Activated T-cell treated with anti-CD3 and anti-CD28 coated beads, Interleukin-2, amount 50 U/mL, for 72 hours (primary cell): ENCODE data around the gene LHX5. TPM values are rescaled to one million over a fixed set of nuclear protein-coding genes. Genes with fewer than 3 reads are reported as not detected.

ENCODE experiments used
- ATAC-seq, 2 donors: fragments of 150-1000 bp; cut with Tn5 transposase; replicated peaks in 1 of 2; 2 replicates each; pipeline ENCODE4 v1.10.0; 2021; ENCODE audit warnings: moderate library complexity in 2 of 2, mild to moderate bottlenecking in 1 of 2
- DNase-seq, 2 donors: peaks; one replicate each; pipeline ENCODE4 v3.0.0; 2021 to 2022; ENCODE audit warnings: mixed read lengths in 1 of 2
- H3K27ac Mint-ChIP-seq: one replicate; pipeline ENCODE4 v1.8.0; 2022; ENCODE audit warnings: mild to moderate bottlenecking, moderate library complexity, mixed read lengths
- H3K27me3 Mint-ChIP-seq: one replicate; pipeline ENCODE4 v1.8.0; 2022; ENCODE audit warnings: low read depth, mixed read lengths
- H3K36me3 Mint-ChIP-seq, 2 donors: one replicate each; pipeline ENCODE4 v1.8.0; 2022; ENCODE audit warnings: mixed read lengths in 2 of 2, mild to moderate bottlenecking in 1 of 2; ENCODE audit not compliant: insufficient read depth in 2 of 2
- H3K4me1 Mint-ChIP-seq: one replicate; pipeline ENCODE4 v1.8.0; 2022; ENCODE audit warnings: low read depth, mixed read lengths
- H3K4me3 Mint-ChIP-seq, 2 donors: one replicate each; pipeline ENCODE4 v1.8.0; 2022; ENCODE audit warnings: mild to moderate bottlenecking in 2 of 2, mixed read lengths in 2 of 2, moderate library complexity in 2 of 2
- H3K9me3 Mint-ChIP-seq, 2 donors: one replicate each; pipeline ENCODE4 v1.8.0; 2022; ENCODE audit warnings: mixed read lengths in 2 of 2
- total RNA-seq, 2 donors: library from RNA; stranded (reverse); gene quantifications; one replicate each; pipeline ENCODE4 v1.2.3, GENCODE V29; 2022

The LHX5 gene
- total RNA-seq, 2 donors from 2014 or later: 0.07 to 0.19 TPM

DNA sequence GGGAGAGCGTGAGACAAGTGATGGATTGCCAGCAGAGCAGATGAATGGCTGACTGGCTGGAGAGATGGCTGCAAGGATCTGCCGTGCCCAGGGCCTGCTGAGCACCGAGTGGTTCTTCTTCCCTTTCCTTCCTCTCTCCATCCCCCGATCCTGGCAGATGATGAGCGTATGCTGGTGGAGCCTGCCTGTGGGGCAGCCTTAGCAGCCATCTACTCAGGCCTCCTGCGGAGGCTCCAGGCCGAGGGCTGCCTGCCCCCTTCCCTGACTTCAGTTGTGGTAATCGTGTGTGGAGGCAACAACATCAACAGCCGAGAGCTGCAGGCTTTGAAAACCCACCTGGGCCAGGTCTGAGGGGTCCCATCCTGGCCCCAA is 34.0 kb downstream of the LHX5 start:
- Mint-ChIP-seq H3K36me3 (no peaks in the 10 kb centered on the region), H3K27ac (no peak overlapping the region), H3K4me3 (no peak overlapping the region), H3K4me1 (no peaks in the 10 kb centered on the region), H3K9me3 (no peaks in the 10 kb centered on the region), H3K27me3 (peaks cover 6% of the 10 kb centered on the region)
- no peak for DNase-seq
- no peak for ATAC-seq

GRCh38 chr12:113436993-113437728 is 34.5 kb downstream of the LHX5 start:
- Mint-ChIP-seq H3K36me3 (no peaks in the 10 kb centered on the region), H3K27me3 (peaks cover 11% of the 10 kb centered on the region), H3K27ac (no peak overlapping the region), H3K9me3 (no peaks in the 10 kb centered on the region), H3K4me3 (no peak overlapping the region), H3K4me1 (no peaks in the 10 kb centered on the region)
- DNase-seq (no peak), ATAC-seq (no peak)

DNA sequence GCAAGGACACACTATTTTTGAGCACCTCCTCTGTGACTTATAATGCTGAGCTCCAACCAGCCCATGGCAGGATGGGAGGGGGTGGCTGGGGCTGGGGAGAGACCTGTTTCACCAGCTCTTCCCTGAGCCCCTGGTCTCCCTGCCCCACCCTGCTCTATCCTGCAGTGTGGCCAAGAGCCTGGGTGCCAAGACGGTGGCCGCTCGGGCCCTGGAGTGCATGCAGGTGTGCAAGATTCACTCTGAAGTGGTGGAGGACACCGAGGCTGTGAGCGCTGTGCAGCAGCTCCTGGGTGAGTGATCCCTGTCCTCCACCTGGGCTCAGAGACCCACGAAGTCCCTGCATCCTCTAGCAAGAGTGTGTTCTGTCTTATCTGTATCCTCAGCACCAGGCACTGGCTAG is 35.1 kb downstream of the LHX5 start:
- peaks cover 11% of the 10 kb centered on the region for H3K27me3 Mint-ChIP-seq
- ATAC-seq (no peak), DNase-seq (no peak)
- H3K9me3 Mint-ChIP-seq: no peaks in the 10 kb centered on the region
- H3K36me3 Mint-ChIP-seq: no peaks in the 10 kb centered on the region
- H3K4me1 Mint-ChIP-seq: no peaks in the 10 kb centered on the region
- H3K27ac Mint-ChIP-seq: no peak overlapping the region
- no peak overlapping the region for H3K4me3 Mint-ChIP-seq

GRCh38 chr12:113435367-113435766 is 36.3 kb downstream of the LHX5 start:
- Mint-ChIP-seq H3K4me3 (no peak overlapping the region), H3K27me3 (peaks cover 19% of the 10 kb centered on the region), H3K9me3 (no peaks in the 10 kb centered on the region), H3K27ac (no peak overlapping the region), H3K36me3 (no peaks in the 10 kb centered on the region), H3K4me1 (no peaks in the 10 kb centered on the region)
- ATAC-seq (no peak), DNase-seq (no peak)

GRCh38 chr12:113432986-113433385 is 38.7 kb downstream of the LHX5 start:
- Mint-ChIP-seq H3K27me3 (peaks cover 26% of the 10 kb centered on the region), H3K4me1 (no peaks in the 10 kb centered on the region)

GRCh38 chr12:113428482-113428881 is 43.2 kb downstream of the LHX5 start:
- ATAC-seq: no peak
- no peaks in the 10 kb centered on the region for H3K36me3 Mint-ChIP-seq
- no peak overlapping the region for H3K4me3 Mint-ChIP-seq
- no peak overlapping the region for H3K27ac Mint-ChIP-seq
- no peaks in the 10 kb centered on the region for H3K9me3 Mint-ChIP-seq
- no peak for DNase-seq
- H3K4me1 Mint-ChIP-seq: no peaks in the 10 kb centered on the region
- peaks cover 26% of the 10 kb centered on the region for H3K27me3 Mint-ChIP-seq

More at GRCh38 chr12:113432986-113433385, 38.7 kb downstream of the LHX5 start:
- Mint-ChIP-seq H3K27ac (no peak overlapping the region), H3K4me3 (no peak overlapping the region), H3K9me3 (no peaks in the 10 kb centered on the region), H3K36me3 (no peaks in the 10 kb centered on the region)
- no peak for DNase-seq
- no peak for ATAC-seq

- Mint-ChIP-seq H3K4me3 (no peak overlapping the region), H3K27ac (no peak overlapping the region), H3K27me3 (peaks cover 22% of the 10 kb centered on the region), H3K9me3 (no peaks in the 10 kb centered on the region), H3K4me1 (no peaks in the 10 kb centered on the region), H3K36me3 (no peaks in the 10 kb centered on the region)
- DNase-seq (no peak), ATAC-seq (no peak)
These were observed 43.8 kb downstream of the LHX5 start for GRCh38 chr12:113427882-113428281.

DNA sequence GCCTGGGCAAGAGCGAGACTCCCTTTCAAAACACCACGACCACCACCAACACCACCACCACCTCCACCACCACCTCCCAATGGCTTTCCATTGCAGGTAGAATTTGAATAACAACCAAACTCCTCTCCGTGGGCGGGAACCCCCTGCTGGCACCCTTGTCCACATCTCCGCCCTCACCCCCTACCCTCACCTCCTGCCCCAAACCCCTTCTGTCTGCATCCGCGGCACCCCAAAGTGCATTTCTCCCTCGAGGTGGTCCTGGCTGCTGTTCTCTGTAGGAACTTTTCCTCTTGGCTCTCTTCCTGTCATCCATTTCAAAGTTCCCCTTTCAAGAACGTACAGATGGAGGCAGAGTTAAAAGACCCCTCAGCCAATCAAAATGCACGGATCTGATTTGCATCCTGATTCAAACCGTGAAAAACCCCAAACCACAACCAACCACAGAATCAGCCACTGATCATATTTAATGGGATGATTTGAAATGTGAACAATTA is 45.7 kb downstream of the LHX5 start:
- Mint-ChIP-seq H3K27me3 (peaks cover 14% of the 10 kb centered on the region), H3K27ac (no peak overlapping the region), H3K4me1 (peaks cover 13% of the 10 kb centered on the region), H3K9me3 (no peaks in the 10 kb centered on the region), H3K36me3 (no peaks in the 10 kb centered on the region), H3K4me3 (no peak overlapping the region)
- DNase-seq (no peak), ATAC-seq (no peak)

DNA sequence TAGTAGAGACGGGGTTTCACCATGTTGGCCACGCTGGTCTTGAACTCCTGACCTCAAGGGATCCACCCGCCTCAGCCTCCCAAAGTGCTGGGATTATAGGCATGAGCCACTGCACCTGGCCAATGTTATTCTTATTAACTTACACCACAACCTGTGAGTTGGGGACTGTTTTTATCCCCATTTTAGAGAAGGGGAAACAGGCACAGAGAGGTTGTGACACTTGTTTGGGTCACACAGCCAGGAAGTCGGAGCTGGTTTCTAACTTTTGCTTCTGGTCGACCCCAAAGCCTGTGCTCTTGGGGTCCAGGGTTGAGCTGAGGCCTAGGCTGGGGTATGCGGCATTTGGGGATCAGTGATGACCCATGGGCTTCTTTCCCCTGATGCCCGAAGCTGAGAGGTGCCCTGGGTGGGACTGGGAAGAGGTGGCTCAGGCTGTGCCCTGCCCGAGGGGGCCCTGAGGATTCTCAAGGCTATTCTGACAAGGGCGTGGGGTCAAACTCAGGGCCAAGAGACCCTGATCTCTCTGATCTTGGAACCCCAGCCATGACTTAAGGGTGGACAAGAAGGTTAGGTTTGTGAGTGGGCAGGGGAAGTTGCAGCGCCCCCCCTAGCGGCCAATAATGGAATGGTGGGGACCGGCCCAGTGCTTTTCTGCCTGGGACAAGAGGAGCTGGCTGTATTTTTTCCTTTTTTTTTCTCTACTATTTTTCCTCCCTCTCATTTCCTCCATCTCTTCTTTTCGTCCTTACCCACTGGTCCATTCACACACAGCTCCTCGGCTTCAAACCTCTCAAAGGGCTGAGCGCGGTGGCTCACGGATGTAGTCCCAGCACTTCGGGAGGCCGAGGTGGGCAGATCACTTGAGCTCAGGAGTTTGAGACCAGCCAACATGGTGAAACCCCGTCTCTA is 46.5 kb downstream of the LHX5 start:
- H3K36me3 Mint-ChIP-seq: no peaks in the 10 kb centered on the region
- peak; percentile 46 to 69 for DNase-seq
- H3K27me3 Mint-ChIP-seq: peaks cover 10% of the 10 kb centered on the region
- peaks cover 13% of the 10 kb centered on the region for H3K4me1 Mint-ChIP-seq
- no peak overlapping the region for H3K27ac Mint-ChIP-seq
- no peak overlapping the region for H3K4me3 Mint-ChIP-seq
- ATAC-seq: peak; percentile 42 to 61
- H3K9me3 Mint-ChIP-seq: no peaks in the 10 kb centered on the region

DNA sequence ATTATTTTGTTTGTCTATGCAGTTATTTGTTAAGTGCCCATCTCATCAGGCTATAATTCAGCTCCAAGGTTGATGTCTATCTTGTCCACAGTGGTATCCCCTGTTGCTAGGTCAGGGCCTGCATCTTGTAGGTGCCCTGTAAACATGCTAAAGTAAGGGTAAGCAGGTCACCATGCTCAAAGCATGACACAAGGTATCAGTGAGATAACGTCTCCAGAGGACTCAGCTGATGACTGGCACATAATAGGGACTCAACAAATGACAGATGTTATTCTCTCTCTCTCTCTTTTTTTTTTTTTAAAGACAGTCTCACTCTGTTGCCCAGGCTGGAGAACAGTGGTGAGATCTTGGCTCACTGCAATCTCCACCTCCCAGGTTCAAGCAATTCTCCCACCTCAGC is 47.2 kb downstream of the LHX5 start:
- peaks cover 13% of the 10 kb centered on the region for H3K4me1 Mint-ChIP-seq
- no peak for DNase-seq
- no peak overlapping the region for H3K4me3 Mint-ChIP-seq
- no peaks in the 10 kb centered on the region for H3K9me3 Mint-ChIP-seq
- ATAC-seq: no peak
- H3K27me3 Mint-ChIP-seq: peaks cover 5% of the 10 kb centered on the region
- no peaks in the 10 kb centered on the region for H3K36me3 Mint-ChIP-seq
- no peak overlapping the region for H3K27ac Mint-ChIP-seq

DNA sequence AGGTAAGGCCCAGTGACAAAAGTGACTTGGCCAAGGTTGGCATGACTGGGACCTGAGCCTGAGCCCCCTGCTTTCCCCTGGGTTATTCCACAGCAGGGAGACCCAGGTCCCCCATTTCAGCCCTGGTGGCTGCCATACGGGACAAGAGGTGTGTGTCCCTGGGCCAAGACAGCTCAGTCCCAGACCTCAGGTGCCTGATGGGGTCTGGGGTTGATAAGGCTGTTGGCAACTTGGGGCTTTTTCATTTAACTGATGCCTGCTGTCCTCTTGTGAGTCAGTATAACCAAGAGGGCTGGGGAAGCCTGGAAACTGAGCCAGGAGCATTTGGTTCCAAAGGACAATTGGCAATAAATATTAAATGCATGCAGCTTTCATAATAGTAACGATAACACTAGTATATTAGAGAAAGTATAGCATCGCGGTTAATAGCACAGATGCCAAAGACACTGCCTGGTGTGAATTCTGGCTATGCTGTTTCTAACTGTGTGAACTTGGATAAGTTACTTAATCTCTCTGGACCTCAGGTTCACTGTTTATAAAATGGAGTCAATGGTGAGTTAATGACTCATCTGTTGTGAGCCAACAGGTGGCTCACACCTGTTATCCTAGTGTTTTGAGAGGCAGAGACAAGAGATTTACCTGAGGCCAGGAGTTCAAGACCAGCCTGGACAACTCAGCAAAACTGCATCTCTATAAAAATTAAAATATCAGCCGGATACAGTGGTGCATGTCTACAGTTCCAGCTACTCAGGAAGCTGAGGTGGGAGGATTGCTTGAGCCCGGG is 48.6 kb downstream of the LHX5 start:
- Mint-ChIP-seq H3K9me3 (no peaks in the 10 kb centered on the region), H3K4me1 (peaks cover 13% of the 10 kb centered on the region), H3K27me3 (peaks cover 6% of the 10 kb centered on the region), H3K27ac (no peak overlapping the region), H3K36me3 (no peaks in the 10 kb centered on the region), H3K4me3 (peak overlapping the region in 1 of 2 donors; percentile 77)
- DNase-seq (no peak), ATAC-seq (no peak)

GRCh38 chr12:113422030-113422885 is 49.4 kb downstream of the LHX5 start, which contains the start of gene SDSL:
SDSL (plus strand) TSS chr12:113422380; CDS start chr12:113427983, 5,603 bp downstream.
- DNase-seq (peak; percentile 48 to 55), ATAC-seq (peak; percentile 91 to 96)
- no peaks in the 10 kb centered on the region for H3K36me3 Mint-ChIP-seq
- H3K9me3 Mint-ChIP-seq: no peaks in the 10 kb centered on the region
- H3K4me1 Mint-ChIP-seq: peaks cover 13% of the 10 kb centered on the region
- H3K27me3 Mint-ChIP-seq: peaks cover 9% of the 10 kb centered on the region
- peak within 1 kb of the TSS; percentile 82 for H3K27ac Mint-ChIP-seq
- H3K4me3 Mint-ChIP-seq: peak within 1 kb of the TSS; percentile 77 to 94
